Measurements from ENCODE around the gene HDDC3.

GRCh38 chr15:90892023-90892422 is 40.3 kb downstream of the HDDC3 start:
- TF ChIP-seq CTCF (conservative IDR thresholded peaks at IDR 0.05 in 1 of 2, IDR thresholded peaks at IDR 0.05 in 1 of 2; ENCODE audit: low read depth in 1 of 2, low read length in 2 of 2) (no peak), EZH2 (IDR thresholded peaks at IDR 0.05; ENCODE audit: low read length, missing control alignments) (no peak)
